ENCODE results near the gene HLA-DQA1.
A peak's percentile ranks its signal among the peaks of the same experiment; 100 is the strongest.

The HLA-DQA1 gene

GRCh38 chr6:32680055-32680454 lies 42.8 kb downstream of the HLA-DQA1 start:
- Histone ChIP-seq H2AFZ (ENCODE audit: low read depth, low read length, severe bottlenecking) (no peak overlapping the region), H3K36me3 (ENCODE audit: low read length) (no peaks in the 10 kb centered on the region), H3K4me2 (ENCODE audit: low read depth, low read length, poor library complexity, severe bottlenecking) (no peak overlapping the region), H3K9me3 (ENCODE audit: insufficient read depth, low read length) (peaks cover 7% of the 10 kb centered on the region; the same call in 1 of the 2 replicates), H3K27me3 (ENCODE audit: low read length) (no peaks in the 10 kb centered on the region), H3K9ac (ENCODE audit: low read length) (no peak overlapping the region), H3K79me2 (ENCODE audit: insufficient read depth, low read length) (no peaks in the 10 kb centered on the region), H3K27ac (ENCODE audit: low read depth, low read length) (no peak overlapping the region), H3K4me3 (ENCODE audit: insufficient read depth, low read length, poor library complexity, severe bottlenecking) (no peak overlapping the region), H4K20me1 (ENCODE audit: low read depth, low read length) (no peaks in the 10 kb centered on the region), H3K9me2 (replicated peaks; ENCODE audit: insufficient read depth, low read length) (no peaks in the 10 kb centered on the region), H3F3A (ENCODE audit: insufficient read depth) (peaks cover 4% of the 10 kb centered on the region)
- TF ChIP-seq CTCF (IDR thresholded peaks at IDR 0.05; ENCODE audit: insufficient read depth, low read length, poor library complexity, severe bottlenecking) (no peak), EZH2phosphoT487 (conservative IDR thresholded peaks at IDR 0.05; ENCODE audit: low read length) (no peak)

- no peaks in the 10 kb centered on the region for H3K79me2 ChIP-seq (ENCODE audit: insufficient read depth, low read length)
- peaks cover 7% of the 10 kb centered on the region; the same call in 1 of the 2 replicates for H3K9me3 ChIP-seq (ENCODE audit: insufficient read depth, low read length)
- H3K9ac ChIP-seq (ENCODE audit: low read length) = no peak overlapping the region
- no peak overlapping the region for H3K4me3 ChIP-seq (ENCODE audit: insufficient read depth, low read length, poor library complexity, severe bottlenecking)
- H3K27ac ChIP-seq (ENCODE audit: low read depth, low read length) = no peak overlapping the region
- TF ChIP-seq CTCF (IDR thresholded peaks at IDR 0.05; ENCODE audit: insufficient read depth, low read length, poor library complexity, severe bottlenecking) = no peak
- no peak for TF ChIP-seq EZH2phosphoT487 (conservative IDR thresholded peaks at IDR 0.05; ENCODE audit: low read length)
- no peaks in the 10 kb centered on the region for H3K36me3 ChIP-seq (ENCODE audit: low read length)
- no peaks in the 10 kb centered on the region for H3K9me2 ChIP-seq (replicated peaks; ENCODE audit: insufficient read depth, low read length)
- H3F3A ChIP-seq (ENCODE audit: insufficient read depth) = peaks cover 28% of the 10 kb centered on the region
- no peak overlapping the region for H3K4me2 ChIP-seq (ENCODE audit: low read depth, low read length, poor library complexity, severe bottlenecking)
- no peaks in the 10 kb centered on the region for H4K20me1 ChIP-seq (ENCODE audit: low read depth, low read length)
- no peaks in the 10 kb centered on the region for H3K27me3 ChIP-seq (ENCODE audit: low read length)
- no peak overlapping the region for H2AFZ ChIP-seq (ENCODE audit: low read depth, low read length, severe bottlenecking)
Observed at GRCh38 chr6:32684246-32684645, 47.0 kb downstream of the HLA-DQA1 start.

DNA sequence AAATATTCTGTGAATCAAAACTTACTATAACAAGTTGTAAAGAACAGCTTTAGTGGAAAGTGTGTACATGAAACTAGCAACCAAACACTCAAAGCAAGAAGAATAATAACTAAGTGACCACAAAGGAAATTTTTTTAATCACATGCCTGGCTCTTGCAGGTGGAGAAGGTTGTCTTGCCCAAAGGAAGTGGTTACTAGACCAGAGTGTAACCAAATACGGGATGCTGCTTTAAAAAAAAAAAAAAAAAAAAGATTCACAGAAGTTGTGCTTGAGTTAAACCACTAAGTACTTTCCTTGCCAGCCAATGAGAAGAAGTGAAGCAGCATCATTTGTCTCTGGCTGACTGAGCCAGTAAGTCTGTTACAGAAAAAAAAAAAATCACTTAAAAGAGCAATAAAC lies 48.4 kb downstream of the HLA-DQA1 start:
- no peak for TF ChIP-seq CTCF (IDR thresholded peaks at IDR 0.05; ENCODE audit: insufficient read depth, low read length, poor library complexity, severe bottlenecking)
- no peak for TF ChIP-seq EZH2phosphoT487 (conservative IDR thresholded peaks at IDR 0.05; ENCODE audit: low read length)
- no peak overlapping the region for H2AFZ ChIP-seq (ENCODE audit: low read depth, low read length, severe bottlenecking)
- peak overlapping the region; percentile 24 for H3K9ac ChIP-seq (ENCODE audit: low read length)
- no peaks in the 10 kb centered on the region for H3K27me3 ChIP-seq (ENCODE audit: low read length)
- peak overlapping the region; percentile 33 for H3K4me3 ChIP-seq (ENCODE audit: insufficient read depth, low read length, poor library complexity, severe bottlenecking)
- H4K20me1 ChIP-seq (ENCODE audit: low read depth, low read length) = no peaks in the 10 kb centered on the region
- peaks cover 39% of the 10 kb centered on the region for H3F3A ChIP-seq (ENCODE audit: insufficient read depth)
- no peaks in the 10 kb centered on the region for H3K9me2 ChIP-seq (replicated peaks; ENCODE audit: insufficient read depth, low read length)
- H3K27ac ChIP-seq (ENCODE audit: low read depth, low read length) = peak overlapping the region; percentile 69
- no peaks in the 10 kb centered on the region for H3K36me3 ChIP-seq (ENCODE audit: low read length)
- no peaks in the 10 kb centered on the region for H3K79me2 ChIP-seq (ENCODE audit: insufficient read depth, low read length)
- H3K4me2 ChIP-seq (ENCODE audit: low read depth, low read length, poor library complexity, severe bottlenecking) = peak overlapping the region; percentile 58
- peaks cover 7% of the 10 kb centered on the region; the same call in 1 of the 2 replicates for H3K9me3 ChIP-seq (ENCODE audit: insufficient read depth, low read length)
